Chondrocyte (in vitro differentiated cells): ENCODE results near the gene HPCAL1. TPM values are rescaled to one million over a fixed set of nuclear protein-coding genes. Genes with fewer than 3 reads are reported as not detected.
A peak's percentile ranks its signal among the peaks of the same experiment; 100 is the strongest.

Source experiments
- DNase-seq: peaks from one replicate; pipeline ENCODE4 v3.0.0; 2021; ENCODE audit warnings: mixed read lengths, low spot score
- H3K27ac Mint-ChIP-seq: one replicate; pipeline ENCODE4 v1.8.0; 2021; ENCODE audit warnings: mild to moderate bottlenecking, moderate library complexity, mixed read lengths; ENCODE audit not compliant: unreplicated experiment
- H3K27me3 Mint-ChIP-seq: 2 replicates; pipeline ENCODE4 v1.8.0; 2021; ENCODE audit warnings: low read depth, mixed read lengths
- H3K36me3 Mint-ChIP-seq: 2 replicates; pipeline ENCODE4 v1.8.0; 2021; ENCODE audit warnings: low read depth, mixed read lengths
- H3K4me1 Mint-ChIP-seq: 2 replicates; pipeline ENCODE4 v1.8.0; 2021; ENCODE audit warnings: low read depth, mild to moderate bottlenecking, mixed read lengths
- H3K4me3 Mint-ChIP-seq: one replicate; pipeline ENCODE4 v1.8.0; 2021; ENCODE audit warnings: mild to moderate bottlenecking, moderate library complexity, mixed read lengths; ENCODE audit not compliant: unreplicated experiment
- H3K9me3 Mint-ChIP-seq: 2 replicates; pipeline ENCODE4 v1.8.0; 2021; ENCODE audit warnings: low read depth, mixed read lengths
- total RNA-seq: library from RNA; stranded (reverse); gene quantifications from 3 replicates; pipeline ENCODE4 v1.2.1, GENCODE V29; 2021
- TF ChIP-seq, protein P1 (sequence below): fragments of 200-600 bp; sonication (generic); IDR thresholded peaks from 2 replicates; pipeline ENCODE4 v1.5.0; 2021; ENCODE audit warnings: antibody characterized with exemption, mild to moderate bottlenecking, moderate library complexity

HPCAL1 gene
- total RNA-seq, 1 donor from 2014 or later, result 19.3 TPM

DNA sequence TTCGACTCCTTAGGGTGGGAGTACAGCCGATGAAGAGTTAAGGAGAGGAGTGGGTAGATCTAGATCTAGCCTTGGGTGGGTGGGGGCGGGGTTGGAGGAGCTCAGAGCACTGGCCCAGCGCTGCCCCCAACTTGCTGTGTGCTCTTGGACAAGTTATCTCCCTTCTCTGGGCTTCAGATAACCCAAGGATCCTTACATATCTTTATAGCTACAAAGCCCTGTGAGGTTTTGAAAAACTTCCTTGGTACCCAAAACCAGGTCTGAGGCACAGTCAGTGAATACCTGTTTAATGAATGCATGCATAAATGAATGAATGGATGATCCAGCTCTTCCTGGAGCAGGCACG lies 146.8 kb downstream of the HPCAL1 start:
- Mint-ChIP-seq H3K36me3 (peaks cover 4% of the 10 kb centered on the region), H3K4me3 (peak overlapping the region; percentile 62), H3K9me3 (no peaks in the 10 kb centered on the region), H3K27me3 (no peaks in the 10 kb centered on the region), H3K27ac (peak overlapping the region; percentile 54), H3K4me1 (peaks cover 52% of the 10 kb centered on the region)
- TF ChIP-seq, protein P1, sequence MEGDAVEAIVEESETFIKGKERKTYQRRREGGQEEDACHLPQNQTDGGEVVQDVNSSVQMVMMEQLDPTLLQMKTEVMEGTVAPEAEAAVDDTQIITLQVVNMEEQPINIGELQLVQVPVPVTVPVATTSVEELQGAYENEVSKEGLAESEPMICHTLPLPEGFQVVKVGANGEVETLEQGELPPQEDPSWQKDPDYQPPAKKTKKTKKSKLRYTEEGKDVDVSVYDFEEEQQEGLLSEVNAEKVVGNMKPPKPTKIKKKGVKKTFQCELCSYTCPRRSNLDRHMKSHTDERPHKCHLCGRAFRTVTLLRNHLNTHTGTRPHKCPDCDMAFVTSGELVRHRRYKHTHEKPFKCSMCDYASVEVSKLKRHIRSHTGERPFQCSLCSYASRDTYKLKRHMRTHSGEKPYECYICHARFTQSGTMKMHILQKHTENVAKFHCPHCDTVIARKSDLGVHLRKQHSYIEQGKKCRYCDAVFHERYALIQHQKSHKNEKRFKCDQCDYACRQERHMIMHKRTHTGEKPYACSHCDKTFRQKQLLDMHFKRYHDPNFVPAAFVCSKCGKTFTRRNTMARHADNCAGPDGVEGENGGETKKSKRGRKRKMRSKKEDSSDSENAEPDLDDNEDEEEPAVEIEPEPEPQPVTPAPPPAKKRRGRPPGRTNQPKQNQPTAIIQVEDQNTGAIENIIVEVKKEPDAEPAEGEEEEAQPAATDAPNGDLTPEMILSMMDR, result no peak
- no peak for DNase-seq

DNA sequence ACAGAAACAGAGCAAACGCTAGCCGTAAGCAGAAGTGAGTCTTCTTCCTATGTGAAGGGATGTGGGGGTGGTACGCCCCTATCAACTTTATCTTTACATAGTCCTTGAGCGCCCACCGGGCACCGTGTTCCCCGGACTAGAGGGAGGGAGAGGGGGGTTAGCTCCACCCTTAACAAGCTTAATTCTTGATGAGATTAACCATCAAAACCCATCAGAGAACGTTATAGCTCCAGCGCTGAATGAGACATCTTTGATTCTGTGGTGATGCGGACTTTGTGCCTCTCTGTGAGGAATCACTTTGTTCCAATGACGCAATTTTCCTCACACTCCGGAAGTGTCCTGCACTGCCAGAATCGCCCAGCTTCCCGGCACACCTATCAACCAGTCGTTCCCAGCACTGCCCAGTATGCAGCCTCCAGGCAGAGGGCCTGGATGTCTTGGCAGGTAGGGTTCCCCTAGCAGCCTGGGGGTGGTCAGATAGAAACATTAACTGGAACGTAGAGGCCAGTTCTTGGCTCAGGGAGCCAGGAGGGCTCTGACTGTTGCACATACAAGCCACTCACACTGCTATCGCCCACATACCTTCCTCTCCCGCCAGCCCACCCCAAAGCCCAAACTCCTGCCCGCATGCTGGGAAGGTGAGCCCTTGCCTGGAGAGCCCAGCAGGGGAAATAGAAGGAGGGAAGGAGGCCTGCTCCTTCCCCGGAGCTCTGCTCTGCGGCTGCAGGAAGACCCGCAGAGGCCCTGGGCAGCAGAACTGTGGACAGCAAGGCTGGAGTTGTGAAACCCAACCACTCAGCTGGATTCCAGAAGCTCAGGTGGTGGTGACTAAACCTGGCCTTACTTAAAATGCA lies 147.4 kb downstream of the HPCAL1 start:
- DNase-seq, result peak; percentile 56
- Mint-ChIP-seq H3K4me1 (peaks cover 53% of the 10 kb centered on the region), H3K27me3 (no peaks in the 10 kb centered on the region), H3K9me3 (no peaks in the 10 kb centered on the region), H3K4me3 (no peak overlapping the region), H3K27ac (no peak overlapping the region), H3K36me3 (no peaks in the 10 kb centered on the region)
- TF ChIP-seq, protein P1, result no peak

DNA sequence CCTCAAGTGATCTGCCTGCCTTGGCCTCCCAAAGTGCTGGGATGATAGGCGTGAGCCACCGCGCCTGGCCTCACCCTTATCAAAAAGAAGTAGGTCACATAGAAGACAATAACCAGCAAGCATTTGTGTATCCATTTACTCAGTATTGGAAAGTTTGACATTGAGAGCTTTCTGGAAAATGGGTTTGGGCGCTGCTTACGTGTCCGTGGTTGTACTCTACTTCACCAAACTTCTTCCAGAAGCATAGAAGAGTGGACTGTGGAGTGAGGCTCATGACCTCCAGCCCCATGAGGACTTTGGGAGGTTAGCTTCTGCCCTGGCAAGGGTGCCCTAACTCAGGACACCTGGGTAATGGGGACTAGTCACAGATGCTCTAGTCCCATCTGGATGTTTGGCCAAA lies 149.1 kb downstream of the HPCAL1 start:
- peak; percentile 24 for DNase-seq
- H3K4me3 Mint-ChIP-seq, result no peak overlapping the region
- H3K9me3 Mint-ChIP-seq, result no peaks in the 10 kb centered on the region
- no peaks in the 10 kb centered on the region for H3K27me3 Mint-ChIP-seq
- TF ChIP-seq, protein P1, result no peak
- H3K36me3 Mint-ChIP-seq, result no peaks in the 10 kb centered on the region
- H3K27ac Mint-ChIP-seq, result no peak overlapping the region
- H3K4me1 Mint-ChIP-seq, result peaks cover 39% of the 10 kb centered on the region

DNA sequence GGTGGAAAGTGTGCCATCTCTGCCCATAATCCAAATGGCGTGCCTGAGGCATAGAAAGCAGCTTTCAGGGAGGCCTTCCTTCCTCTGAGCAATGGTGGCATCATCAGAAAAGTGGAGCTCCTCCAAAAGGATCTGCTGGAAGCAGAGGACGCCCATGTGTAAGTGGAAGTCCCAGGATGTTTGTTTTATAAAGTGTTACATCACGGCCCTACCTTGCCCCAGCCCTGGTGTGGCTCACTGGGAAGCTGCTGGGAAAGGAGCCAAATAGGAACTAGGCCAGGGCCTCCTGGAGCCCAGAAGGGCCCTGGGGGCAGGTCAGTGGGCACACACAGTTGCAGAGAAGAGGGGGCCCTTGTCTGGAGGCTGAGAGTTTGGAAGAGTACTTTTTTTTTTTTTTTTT lies 149.6 kb downstream of the HPCAL1 start:
- Mint-ChIP-seq H3K4me3 (no peak overlapping the region), H3K9me3 (no peaks in the 10 kb centered on the region), H3K4me1 (peaks cover 35% of the 10 kb centered on the region), H3K27me3 (no peaks in the 10 kb centered on the region), H3K36me3 (no peaks in the 10 kb centered on the region), H3K27ac (peak overlapping the region; percentile 68)
- peak; percentile 66 for DNase-seq
- TF ChIP-seq, protein P1, result no peak

DNA sequence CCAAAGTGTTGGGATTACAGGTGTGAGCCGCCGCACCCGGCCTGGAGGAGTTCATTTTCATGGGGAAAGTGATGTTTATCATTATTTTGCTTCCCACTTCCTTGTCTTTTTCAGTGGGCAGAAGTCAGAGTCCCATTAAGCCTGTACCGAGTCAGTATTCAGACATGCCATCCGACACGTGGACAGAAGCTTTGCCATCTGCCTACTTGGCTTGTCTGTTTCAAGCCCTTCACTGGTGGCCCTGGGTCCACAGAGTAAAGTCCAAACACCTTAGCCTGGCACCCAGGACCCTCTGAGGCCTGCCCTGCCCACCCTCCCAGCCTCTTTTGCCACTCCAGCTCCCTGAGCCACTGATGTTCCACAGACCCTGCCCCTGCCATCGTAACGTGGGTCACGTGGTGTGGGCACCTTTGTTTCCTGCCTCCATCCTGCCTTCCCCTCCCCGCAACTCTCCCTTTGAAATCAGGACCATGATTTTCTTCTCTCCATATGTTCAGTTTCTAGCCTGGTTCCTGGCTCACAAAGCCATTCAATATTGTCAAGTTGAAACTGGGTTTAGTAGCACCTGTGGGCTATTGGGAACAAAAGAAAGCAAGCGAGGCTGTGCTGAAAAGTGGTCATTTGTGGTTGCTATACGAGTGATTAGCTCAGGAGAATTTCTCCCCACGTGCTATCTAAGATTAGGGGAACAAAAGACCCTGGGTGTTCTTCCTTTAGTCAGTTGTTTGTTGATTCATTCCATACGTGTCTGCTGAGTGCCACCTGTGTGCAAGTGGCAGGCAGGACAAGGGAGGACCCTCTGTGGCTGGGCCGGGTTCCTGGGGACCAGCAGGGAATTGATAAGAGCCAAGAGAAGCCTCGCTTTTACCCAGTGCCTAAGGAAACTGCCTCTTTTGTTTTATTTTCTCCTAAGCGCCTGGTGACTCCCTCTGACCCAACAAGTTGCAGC lies 150.5 kb downstream of the HPCAL1 start:
- DNase-seq, result peak; percentile 49
- Mint-ChIP-seq H3K27me3 (no peaks in the 10 kb centered on the region), H3K36me3 (no peaks in the 10 kb centered on the region), H3K4me3 (no peak overlapping the region), H3K27ac (no peak overlapping the region), H3K4me1 (peaks cover 40% of the 10 kb centered on the region), H3K9me3 (no peaks in the 10 kb centered on the region)
- TF ChIP-seq, protein P1, result no peak
